Astrocyte (in vitro differentiated cells and primary cell): Measurements from ENCODE around the gene GLIPR1L1. TPM values are rescaled to one million over a fixed set of nuclear protein-coding genes. Genes with fewer than 3 reads are reported as not detected.

ENCODE experiments used
- DNase-seq: peaks from one replicate; pipeline ENCODE4 v3.0.0-alpha.2; 2010; ENCODE audit warnings: low read depth
- FAIRE-seq: peaks from 2 replicates; lab custom pipeline; 2011; peaks lifted over from hg19 to GRCh38; lab: Jason Lieb, UNC
- H2AFZ ChIP-seq: 2 replicates; pipeline ENCODE4 v1.6.0; 2012; ENCODE audit warnings: low read depth, low read length, inconsistent platforms
- H3K27ac ChIP-seq: 2 replicates; pipeline ENCODE4 v1.5.1; 2011; ENCODE audit warnings: low read depth, low read length, inconsistent platforms
- H3K27me3 ChIP-seq: 2 replicates; pipeline ENCODE4 v1.6.0; 2011; ENCODE audit warnings: low read length, inconsistent platforms; ENCODE audit not compliant: insufficient read depth
- H3K36me3 ChIP-seq: 2 replicates; pipeline ENCODE4 v1.5.1; 2011; ENCODE audit warnings: low read length, inconsistent platforms; ENCODE audit not compliant: insufficient read depth
- H3K4me1 ChIP-seq: 2 replicates; pipeline ENCODE4 v1.5.1; 2011; ENCODE audit warnings: low read length, inconsistent platforms; ENCODE audit not compliant: insufficient read depth
- H3K4me2 ChIP-seq: 2 replicates; pipeline ENCODE4 v1.6.0; 2012; ENCODE audit warnings: low read length, inconsistent platforms
- H3K4me3 ChIP-seq: 2 replicates; pipeline ENCODE4 v1.5.1; 2011; ENCODE audit warnings: low read depth, mild to moderate bottlenecking, low read length, inconsistent platforms; ENCODE audit not compliant: insufficient read depth
- H3K79me2 ChIP-seq: 2 replicates; pipeline ENCODE4 v1.6.0; 2012; ENCODE audit warnings: mild to moderate bottlenecking, low read length, inconsistent platforms; ENCODE audit not compliant: insufficient read depth
- H3K9ac ChIP-seq: 2 replicates; pipeline ENCODE4 v1.6.0; 2012; ENCODE audit warnings: mild to moderate bottlenecking, low read length, inconsistent platforms
- H3K9me3 ChIP-seq: 2 replicates; pipeline ENCODE4 v1.5.1; 2012; ENCODE audit warnings: low read depth, mild to moderate bottlenecking, low read length, inconsistent platforms; ENCODE audit not compliant: insufficient read depth
- H4K20me1 ChIP-seq: 2 replicates; pipeline ENCODE4 v1.6.0; 2012; ENCODE audit warnings: low read length, inconsistent platforms; ENCODE audit not compliant: insufficient read depth
- H3K27ac Mint-ChIP-seq: one replicate; pipeline ENCODE4 v1.8.0; 2021; ENCODE audit warnings: mild to moderate bottlenecking, mixed read lengths; ENCODE audit not compliant: unreplicated experiment
- H3K27me3 Mint-ChIP-seq: one replicate; pipeline ENCODE4 v1.8.0; 2021; ENCODE audit warnings: low read depth, mixed read lengths; ENCODE audit not compliant: unreplicated experiment
- H3K36me3 Mint-ChIP-seq: one replicate; pipeline ENCODE4 v1.8.0; 2021; ENCODE audit warnings: low read depth, mixed read lengths; ENCODE audit not compliant: unreplicated experiment
- H3K4me1 Mint-ChIP-seq: one replicate; pipeline ENCODE4 v1.8.0; 2021; ENCODE audit warnings: low read depth, mixed read lengths; ENCODE audit not compliant: unreplicated experiment
- H3K4me3 Mint-ChIP-seq: one replicate; pipeline ENCODE4 v1.8.0; 2021; ENCODE audit warnings: mild to moderate bottlenecking, moderate library complexity, mixed read lengths; ENCODE audit not compliant: unreplicated experiment
- H3K9me3 Mint-ChIP-seq: one replicate; pipeline ENCODE4 v1.8.0; 2021; ENCODE audit warnings: mild to moderate bottlenecking, mixed read lengths; ENCODE audit not compliant: unreplicated experiment
- EZH2 ChIP-seq: IDR thresholded peaks from 2 replicates; pipeline ENCODE4 v1.6.1; 2012; ENCODE audit warnings: mild to moderate bottlenecking, low read length, inconsistent platforms; ENCODE audit not compliant: insufficient read depth
- total RNA-seq: library from RNA; stranded (reverse); gene quantifications from 2 replicates; pipeline ENCODE4 v1.2.1, GENCODE V29; 2021
- TF ChIP-seq, protein P1 (sequence below): IDR thresholded peaks from 2 replicates; pipeline ENCODE4 v1.5.1; 2011; ENCODE audit warnings: low read depth, mild to moderate bottlenecking, inconsistent platforms, low read length, moderate library complexity; ENCODE audit not compliant: insufficient read depth

Gene GLIPR1L1
- total RNA-seq, 1 donor from 2014 or later, result not detected

GRCh38 chr12:75409830-75410229 is 75.4 kb downstream of the GLIPR1L1 start:
- Mint-ChIP-seq H3K4me3 (no peak overlapping the region), H3K27ac (no peak overlapping the region), H3K9me3 (peaks cover 4% of the 10 kb centered on the region), H3K36me3 (no peaks in the 10 kb centered on the region), H3K27me3 (no peaks in the 10 kb centered on the region), H3K4me1 (no peaks in the 10 kb centered on the region)
- H3K36me3 ChIP-seq, result no peaks in the 10 kb centered on the region
- TF ChIP-seq, protein P1, sequence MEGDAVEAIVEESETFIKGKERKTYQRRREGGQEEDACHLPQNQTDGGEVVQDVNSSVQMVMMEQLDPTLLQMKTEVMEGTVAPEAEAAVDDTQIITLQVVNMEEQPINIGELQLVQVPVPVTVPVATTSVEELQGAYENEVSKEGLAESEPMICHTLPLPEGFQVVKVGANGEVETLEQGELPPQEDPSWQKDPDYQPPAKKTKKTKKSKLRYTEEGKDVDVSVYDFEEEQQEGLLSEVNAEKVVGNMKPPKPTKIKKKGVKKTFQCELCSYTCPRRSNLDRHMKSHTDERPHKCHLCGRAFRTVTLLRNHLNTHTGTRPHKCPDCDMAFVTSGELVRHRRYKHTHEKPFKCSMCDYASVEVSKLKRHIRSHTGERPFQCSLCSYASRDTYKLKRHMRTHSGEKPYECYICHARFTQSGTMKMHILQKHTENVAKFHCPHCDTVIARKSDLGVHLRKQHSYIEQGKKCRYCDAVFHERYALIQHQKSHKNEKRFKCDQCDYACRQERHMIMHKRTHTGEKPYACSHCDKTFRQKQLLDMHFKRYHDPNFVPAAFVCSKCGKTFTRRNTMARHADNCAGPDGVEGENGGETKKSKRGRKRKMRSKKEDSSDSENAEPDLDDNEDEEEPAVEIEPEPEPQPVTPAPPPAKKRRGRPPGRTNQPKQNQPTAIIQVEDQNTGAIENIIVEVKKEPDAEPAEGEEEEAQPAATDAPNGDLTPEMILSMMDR, result no peak
- no peak for TF ChIP-seq EZH2
- H3K79me2 ChIP-seq, result no peaks in the 10 kb centered on the region
- H3K27me3 ChIP-seq, result no peaks in the 10 kb centered on the region
- DNase-seq (no peak), FAIRE-seq (no peak)
- H3K4me2 ChIP-seq, result no peak overlapping the region
- no peaks in the 10 kb centered on the region for H3K9me3 ChIP-seq
- no peaks in the 10 kb centered on the region for H3K4me1 ChIP-seq
- H2AFZ ChIP-seq, result no peak overlapping the region
- no peak overlapping the region for H3K27ac ChIP-seq
- H3K4me3 ChIP-seq, result no peak overlapping the region
- no peak overlapping the region for H3K9ac ChIP-seq
- no peaks in the 10 kb centered on the region for H4K20me1 ChIP-seq

- TF ChIP-seq EZH2, result no peak
- TF ChIP-seq, protein P1, result no peak
- Histone ChIP-seq H3K9me3 (no peaks in the 10 kb centered on the region), H3K4me1 (no peaks in the 10 kb centered on the region), H4K20me1 (no peaks in the 10 kb centered on the region), H3K27ac (no peak overlapping the region), H3K4me3 (no peak overlapping the region), H3K36me3 (no peaks in the 10 kb centered on the region), H3K79me2 (no peaks in the 10 kb centered on the region), H2AFZ (no peak overlapping the region), H3K4me2 (no peak overlapping the region), H3K9ac (no peak overlapping the region), H3K27me3 (no peaks in the 10 kb centered on the region)
- DNase-seq (peak; percentile 22), FAIRE-seq (no peak)
- Mint-ChIP-seq H3K4me1 (no peaks in the 10 kb centered on the region), H3K27me3 (no peaks in the 10 kb centered on the region), H3K9me3 (peaks cover 2% of the 10 kb centered on the region), H3K4me3 (no peak overlapping the region), H3K27ac (no peak overlapping the region), H3K36me3 (no peaks in the 10 kb centered on the region)
Measured at GRCh38 chr12:75414671-75415070, 80.2 kb downstream of the GLIPR1L1 start.

GRCh38 chr12:75419841-75420240 is 85.4 kb downstream of the GLIPR1L1 start:
- no peak overlapping the region for H2AFZ ChIP-seq
- TF ChIP-seq EZH2, result no peak
- TF ChIP-seq, protein P1, result no peak
- H3K27ac ChIP-seq, result no peak overlapping the region
- H3K79me2 ChIP-seq, result no peaks in the 10 kb centered on the region
- no peak overlapping the region for H3K9ac ChIP-seq
- peaks cover 2% of the 10 kb centered on the region for H3K36me3 Mint-ChIP-seq
- FAIRE-seq (no peak), DNase-seq (no peak)
- H3K27ac Mint-ChIP-seq, result no peak overlapping the region
- no peaks in the 10 kb centered on the region for H3K27me3 ChIP-seq
- H3K9me3 ChIP-seq, result no peaks in the 10 kb centered on the region
- no peaks in the 10 kb centered on the region for H3K4me1 Mint-ChIP-seq
- H3K27me3 Mint-ChIP-seq, result no peaks in the 10 kb centered on the region
- no peak overlapping the region for H3K4me3 ChIP-seq
- H4K20me1 ChIP-seq, result no peaks in the 10 kb centered on the region
- no peaks in the 10 kb centered on the region for H3K4me1 ChIP-seq
- H3K36me3 ChIP-seq, result no peaks in the 10 kb centered on the region
- no peak overlapping the region for H3K4me2 ChIP-seq
- no peak overlapping the region for H3K4me3 Mint-ChIP-seq
- H3K9me3 Mint-ChIP-seq, result peaks cover 4% of the 10 kb centered on the region

Other genes starting within 250 kb of the GLIPR1L1 start
- not detected in 2 replicates for gene KCNC2, start 124.8 kb upstream of the GLIPR1L1 start, total RNA-seq
- gene CAPS2, start 4.3 kb upstream of the GLIPR1L1 start, total RNA-seq, result 3.1 and 3.3 TPM in 2 replicates
- gene GLIPR1L2, start 56.4 kb downstream of the GLIPR1L1 start, total RNA-seq, result 0.14 and 0.25 TPM in 2 replicates
- 220 and 232 TPM in 2 replicates for gene GLIPR1, start 146.1 kb downstream of the GLIPR1L1 start, total RNA-seq
- 48.4 and 56.9 TPM in 2 replicates for gene KRR1, start 176.9 kb downstream of the GLIPR1L1 start, total RNA-seq